HL-60 (cell line): Measurements from ENCODE around the gene NSRP1.

Source experiments
- DNase-seq, 2 experiments: peaks; one replicate each; pipeline ENCODE4 v3.0.0-alpha.2; 2010 to 2020; ENCODE audit warnings: low read depth in 1 of 2, low spot score in 1 of 2
- H3K27ac ChIP-seq: fragments of 250-450 bp; sonication (Bioruptor Pico); replicated peaks from 2 replicates; pipeline ENCODE4 v1.5.1; 2020; ENCODE audit warnings: mild to moderate bottlenecking, moderate library complexity
- H3K27me3 ChIP-seq: fragments of 250-450 bp; sonication (Bioruptor Pico); 2 replicates; pipeline ENCODE4 v1.5.1; 2021; ENCODE audit warnings: mild to moderate bottlenecking, moderate library complexity; ENCODE audit not compliant: insufficient read depth, poor library complexity, severe bottlenecking
- H3K4me3 ChIP-seq: replicated peaks from 2 replicates; pipeline ENCODE4 v1.5.1; 2011; ENCODE audit warnings: mild to moderate bottlenecking, control low read depth, low read length; ENCODE audit not compliant: insufficient read depth
- CTCF ChIP-seq: IDR thresholded peaks from one replicate; pipeline ENCODE4 v1.5.1; 2011; ENCODE audit warnings: low read length, control low read depth, inconsistent platforms; ENCODE audit not compliant: insufficient read depth
- GABPA ChIP-seq: IDR thresholded peaks from 2 replicates; pipeline ENCODE4 v1.6.1; 2012; ENCODE audit warnings: low read depth
- POLR2AphosphoS5 ChIP-seq: IDR thresholded peaks from 2 replicates; pipeline ENCODE4 v1.6.1; 2012; ENCODE audit warnings: low read depth
- SPI1 ChIP-seq: IDR thresholded peaks from 2 replicates; pipeline ENCODE4 v1.6.1; 2012; ENCODE audit warnings: low read depth, mild to moderate bottlenecking, borderline replicate concordance
- TF ChIP-seq, protein P1 (sequence below): IDR thresholded peaks from 2 replicates; pipeline ENCODE4 v1.6.1; 2012; ENCODE audit warnings: low read depth; ENCODE audit not compliant: insufficient replicate concordance

The NSRP1 gene

GRCh38 chr17:30074730-30075129 is 41.9 kb upstream of the NSRP1 start:
- H3K27me3 ChIP-seq: no peaks in the 10 kb centered on the region
- TF ChIP-seq, protein P1, sequence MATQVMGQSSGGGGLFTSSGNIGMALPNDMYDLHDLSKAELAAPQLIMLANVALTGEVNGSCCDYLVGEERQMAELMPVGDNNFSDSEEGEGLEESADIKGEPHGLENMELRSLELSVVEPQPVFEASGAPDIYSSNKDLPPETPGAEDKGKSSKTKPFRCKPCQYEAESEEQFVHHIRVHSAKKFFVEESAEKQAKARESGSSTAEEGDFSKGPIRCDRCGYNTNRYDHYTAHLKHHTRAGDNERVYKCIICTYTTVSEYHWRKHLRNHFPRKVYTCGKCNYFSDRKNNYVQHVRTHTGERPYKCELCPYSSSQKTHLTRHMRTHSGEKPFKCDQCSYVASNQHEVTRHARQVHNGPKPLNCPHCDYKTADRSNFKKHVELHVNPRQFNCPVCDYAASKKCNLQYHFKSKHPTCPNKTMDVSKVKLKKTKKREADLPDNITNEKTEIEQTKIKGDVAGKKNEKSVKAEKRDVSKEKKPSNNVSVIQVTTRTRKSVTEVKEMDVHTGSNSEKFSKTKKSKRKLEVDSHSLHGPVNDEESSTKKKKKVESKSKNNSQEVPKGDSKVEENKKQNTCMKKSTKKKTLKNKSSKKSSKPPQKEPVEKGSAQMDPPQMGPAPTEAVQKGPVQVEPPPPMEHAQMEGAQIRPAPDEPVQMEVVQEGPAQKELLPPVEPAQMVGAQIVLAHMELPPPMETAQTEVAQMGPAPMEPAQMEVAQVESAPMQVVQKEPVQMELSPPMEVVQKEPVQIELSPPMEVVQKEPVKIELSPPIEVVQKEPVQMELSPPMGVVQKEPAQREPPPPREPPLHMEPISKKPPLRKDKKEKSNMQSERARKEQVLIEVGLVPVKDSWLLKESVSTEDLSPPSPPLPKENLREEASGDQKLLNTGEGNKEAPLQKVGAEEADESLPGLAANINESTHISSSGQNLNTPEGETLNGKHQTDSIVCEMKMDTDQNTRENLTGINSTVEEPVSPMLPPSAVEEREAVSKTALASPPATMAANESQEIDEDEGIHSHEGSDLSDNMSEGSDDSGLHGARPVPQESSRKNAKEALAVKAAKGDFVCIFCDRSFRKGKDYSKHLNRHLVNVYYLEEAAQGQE: no peak
- no peak for TF ChIP-seq SPI1
- TF ChIP-seq GABPA: no peak
- TF ChIP-seq POLR2AphosphoS5: no peak
- no peak for TF ChIP-seq CTCF
- no peak overlapping the region for H3K4me3 ChIP-seq

GRCh38 chr17:30082773-30083172 is 33.8 kb upstream of the NSRP1 start:
- TF ChIP-seq POLR2AphosphoS5 (no peak), SPI1 (no peak), GABPA (no peak), CTCF (no peak)
- TF ChIP-seq, protein P1: no peak
- no peak for DNase-seq

More at GRCh38 chr17:30074730-30075129, 41.9 kb upstream of the NSRP1 start:
- DNase-seq: no peak
- H3K27ac ChIP-seq: no peak overlapping the region

GRCh38 chr17:30084788-30085187 is 31.8 kb upstream of the NSRP1 start:
- TF ChIP-seq POLR2AphosphoS5 (no peak), SPI1 (no peak), GABPA (no peak), CTCF (no peak)
- TF ChIP-seq, protein P1: no peak
- no peak overlapping the region for H3K27ac ChIP-seq
- DNase-seq: no peak

More at GRCh38 chr17:30082773-30083172, 33.8 kb upstream of the NSRP1 start:
- no peaks in the 10 kb centered on the region for H3K27me3 ChIP-seq
- no peak overlapping the region for H3K4me3 ChIP-seq
- H3K27ac ChIP-seq: no peak overlapping the region

More at GRCh38 chr17:30084788-30085187, 31.8 kb upstream of the NSRP1 start:
- H3K27me3 ChIP-seq: no peaks in the 10 kb centered on the region
- no peak overlapping the region for H3K4me3 ChIP-seq
